GM19328 (cell line): ENCODE data around the gene NEDD4L.

Experiments used
- ATAC-seq: cut with Tn5 transposase; IDR thresholded peaks from one replicate; pipeline ENCODE4 v1.9.1; 2021; ENCODE audit warnings: mild to moderate bottlenecking, moderate library complexity; ENCODE audit not compliant: unreplicated experiment

Gene NEDD4L

DNA sequence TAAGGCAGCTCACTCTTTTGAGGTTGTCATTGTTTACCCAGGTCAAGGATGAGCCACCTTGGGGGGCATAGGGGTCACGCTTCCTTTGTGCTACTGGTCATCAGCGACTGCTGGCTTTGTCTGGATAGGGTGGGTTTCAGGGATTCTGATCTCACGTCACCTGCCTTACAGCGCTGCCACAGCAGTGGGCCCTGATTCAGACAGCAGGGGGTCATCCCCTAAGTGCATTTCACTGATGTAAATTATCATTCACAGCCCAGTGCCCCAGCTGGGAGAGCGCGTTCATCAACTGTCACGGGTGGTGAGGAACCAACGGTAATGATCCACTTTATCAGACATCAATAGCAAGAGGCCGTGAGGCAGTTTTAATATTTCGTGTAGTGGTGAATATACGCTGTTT lies 291.2 kb downstream of the NEDD4L start:
- ATAC-seq = no peak

- ATAC-seq = no peak
Measured at GRCh38 chr18:58335821-58336220, 291.8 kb downstream of the NEDD4L start.

- ATAC-seq = no peak
Measured at GRCh38 chr18:58336605-58337004, 292.6 kb downstream of the NEDD4L start.

DNA sequence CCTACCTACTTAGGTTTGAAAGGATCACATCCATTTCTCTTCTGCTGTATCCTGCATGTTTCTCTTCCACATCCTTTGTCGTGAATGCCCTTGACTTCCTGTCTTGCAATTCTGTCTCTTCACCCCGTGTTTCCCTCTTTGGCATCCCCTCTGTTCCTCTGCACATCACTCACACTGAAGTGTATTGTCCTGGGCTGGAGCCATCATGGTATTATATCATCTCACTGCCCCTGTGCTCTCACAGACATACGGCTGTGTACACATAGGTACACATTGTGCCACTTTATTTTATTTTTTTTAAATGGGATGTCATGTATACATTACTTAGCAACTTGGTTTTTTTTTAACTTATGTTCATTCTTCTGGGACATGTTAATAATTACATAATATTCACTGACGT lies 293.3 kb downstream of the NEDD4L start:
- no peak for ATAC-seq

GRCh38 chr18:58337686-58338085 lies 293.7 kb downstream of the NEDD4L start:
- ATAC-seq = no peak

GRCh38 chr18:58338141-58338540 lies 294.1 kb downstream of the NEDD4L start:
- ATAC-seq = no peak

DNA sequence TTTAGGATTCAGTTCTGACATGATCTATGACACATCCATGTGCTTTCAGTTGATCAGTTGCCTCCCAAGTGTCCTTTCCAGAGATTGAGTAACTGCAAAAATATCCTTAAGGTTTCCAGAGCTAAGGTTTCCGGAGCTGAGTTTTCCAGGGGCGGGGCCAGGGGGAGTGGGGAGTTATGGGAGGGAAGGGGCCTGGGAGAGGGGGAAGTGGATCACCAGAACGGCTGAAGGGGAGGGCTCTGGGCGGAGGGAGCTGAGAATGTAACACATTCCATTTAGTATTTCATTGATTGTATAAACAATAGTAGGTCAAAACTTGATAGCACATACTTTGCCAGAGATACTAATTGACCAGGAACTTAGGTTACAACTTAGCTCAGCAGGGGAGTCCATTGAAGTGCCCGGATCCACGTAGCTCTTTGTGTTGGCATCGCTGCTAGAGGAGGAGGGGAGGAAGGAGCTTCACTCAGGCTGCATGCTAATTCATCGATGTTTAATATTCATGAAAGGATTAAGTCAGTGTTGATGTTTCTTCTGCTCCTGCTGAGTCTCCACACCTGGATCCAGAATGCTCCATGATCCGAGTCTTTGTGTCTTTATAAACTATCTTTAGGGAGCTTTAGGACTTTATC lies 295.1 kb downstream of the NEDD4L start:
- no peak for ATAC-seq

- no peak for ATAC-seq
Measured at GRCh38 chr18:58339890-58340289, 295.9 kb downstream of the NEDD4L start.

DNA sequence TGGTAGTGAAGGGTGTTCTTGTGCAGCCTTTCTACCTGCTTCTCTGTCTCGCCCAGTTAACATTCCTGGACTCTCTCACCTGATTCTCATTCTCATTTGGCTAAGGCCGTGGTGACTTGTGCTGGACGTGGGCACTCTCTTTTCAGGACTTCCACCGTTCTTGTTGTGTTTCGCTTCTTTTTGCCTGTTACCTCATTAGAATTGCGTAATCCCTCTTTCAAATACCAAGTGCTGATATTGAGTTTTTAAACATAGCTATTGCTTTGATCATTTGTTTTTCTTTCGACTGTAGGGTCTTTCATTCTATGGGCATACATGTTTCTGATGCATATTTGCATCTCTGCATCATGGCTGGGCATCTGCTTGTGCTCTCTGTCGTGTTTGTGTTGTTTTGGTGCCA lies 297.9 kb downstream of the NEDD4L start:
- no peak for ATAC-seq

GRCh38 chr18:58344080-58344670 lies 300.1 kb downstream of the NEDD4L start:
- ATAC-seq = no peak

GRCh38 chr18:58344861-58345463 lies 300.9 kb downstream of the NEDD4L start:
- ATAC-seq = no peak

GRCh38 chr18:58345875-58346274 lies 301.8 kb downstream of the NEDD4L start:
- ATAC-seq = no peak

DNA sequence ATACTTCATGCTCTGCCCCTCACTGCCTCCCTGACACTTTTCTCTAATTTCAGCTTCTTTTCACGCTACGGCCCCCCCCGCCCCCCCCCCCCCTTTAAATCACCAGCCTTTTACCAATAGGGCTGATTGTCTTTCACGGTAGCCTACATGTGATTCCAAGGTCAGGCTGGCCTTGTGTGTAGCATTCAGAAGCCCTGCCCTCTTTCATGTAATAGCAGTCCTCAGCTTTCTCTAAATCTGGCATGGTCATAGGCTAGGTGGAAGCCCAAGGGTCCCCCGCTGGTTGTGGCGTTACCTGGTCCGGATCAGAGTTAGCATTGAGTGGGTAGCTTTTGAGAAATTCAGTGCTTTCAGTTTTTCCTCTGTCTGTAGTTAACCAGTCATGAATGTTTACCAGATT lies 303.1 kb downstream of the NEDD4L start:
- no peak for ATAC-seq

DNA sequence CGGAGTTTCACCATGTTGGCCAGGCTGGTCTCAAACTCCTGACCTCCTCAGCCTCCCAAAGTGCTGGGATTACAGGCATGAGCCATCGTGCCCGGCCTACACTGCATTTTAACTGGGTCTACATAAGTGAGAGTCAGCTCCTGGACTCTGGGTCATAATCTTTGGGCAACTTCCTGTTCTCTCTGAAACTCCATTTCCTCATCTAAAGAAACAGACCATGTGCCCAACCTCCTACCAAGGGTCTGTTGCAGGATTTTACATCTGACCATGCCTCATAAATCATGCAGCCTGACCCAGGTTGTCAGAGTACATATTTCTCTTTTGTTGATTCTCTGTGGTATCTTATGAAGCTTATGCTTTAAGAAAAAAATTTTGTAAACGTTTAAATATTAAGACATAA lies 304.5 kb downstream of the NEDD4L start:
- no peak for ATAC-seq

DNA sequence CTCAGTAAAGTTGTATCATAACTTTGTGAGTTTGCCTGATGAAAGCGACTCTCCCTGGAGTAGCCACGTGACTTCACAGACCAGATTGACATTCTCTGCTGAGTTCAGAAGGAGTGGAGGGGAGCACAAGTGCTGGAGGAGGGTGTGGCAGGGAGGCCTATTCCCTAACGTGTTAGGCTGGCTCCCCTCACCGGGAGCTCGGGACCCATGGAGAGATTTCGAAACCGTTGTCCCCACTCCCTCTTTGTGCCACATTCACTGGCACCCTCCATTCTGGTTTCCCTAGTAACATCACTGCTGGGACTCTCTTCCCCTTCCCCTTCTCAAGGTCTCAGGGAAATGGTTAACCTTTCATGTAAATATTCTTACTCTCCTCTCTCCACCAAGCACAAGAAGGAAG lies 304.9 kb downstream of the NEDD4L start:
- ATAC-seq = no peak

GRCh38 chr18:58349650-58350049 lies 305.6 kb downstream of the NEDD4L start:
- ATAC-seq = no peak

GRCh38 chr18:58350526-58350925 lies 306.5 kb downstream of the NEDD4L start:
- no peak for ATAC-seq

DNA sequence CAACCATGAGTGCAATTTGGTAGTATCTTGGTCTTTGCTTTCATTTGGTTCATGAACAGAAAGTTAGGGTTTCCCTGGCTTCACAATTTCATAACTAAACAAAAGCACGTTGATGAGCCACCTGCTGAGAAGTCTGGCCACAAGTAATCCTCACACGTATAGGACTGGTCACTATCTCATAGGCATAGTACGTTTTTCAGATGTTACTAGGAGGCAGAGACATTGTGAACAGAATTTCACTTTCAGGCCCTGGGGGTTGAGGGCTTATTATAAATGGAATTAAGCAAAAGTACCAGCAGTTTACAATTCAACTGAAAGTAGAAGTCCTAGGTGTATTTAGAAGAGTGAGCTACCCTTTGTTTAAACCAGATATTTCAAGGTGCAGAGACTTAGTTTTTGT lies 307.8 kb downstream of the NEDD4L start:
- no peak for ATAC-seq

DNA sequence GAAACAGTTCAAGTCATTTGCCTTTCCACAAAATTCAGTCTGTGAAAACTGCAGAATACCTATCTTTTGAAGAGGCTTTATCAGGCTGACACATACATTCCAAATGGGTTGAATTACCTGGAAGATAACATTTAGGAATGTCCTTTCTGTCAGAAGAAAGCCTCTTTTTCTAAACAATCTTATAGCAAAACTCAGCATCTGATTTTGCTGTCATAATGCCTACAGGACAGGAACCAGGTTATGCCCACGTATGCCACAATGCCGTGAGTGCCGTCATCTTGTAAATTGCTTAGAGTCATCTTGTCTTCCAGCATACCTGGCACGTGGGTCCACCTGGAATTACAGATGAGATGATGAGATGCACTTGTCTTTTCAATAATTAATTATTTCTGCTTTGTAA lies 309.6 kb downstream of the NEDD4L start:
- no peak for ATAC-seq

- ATAC-seq = no peak
Measured at GRCh38 chr18:58354051-58354450, 310.0 kb downstream of the NEDD4L start.

DNA sequence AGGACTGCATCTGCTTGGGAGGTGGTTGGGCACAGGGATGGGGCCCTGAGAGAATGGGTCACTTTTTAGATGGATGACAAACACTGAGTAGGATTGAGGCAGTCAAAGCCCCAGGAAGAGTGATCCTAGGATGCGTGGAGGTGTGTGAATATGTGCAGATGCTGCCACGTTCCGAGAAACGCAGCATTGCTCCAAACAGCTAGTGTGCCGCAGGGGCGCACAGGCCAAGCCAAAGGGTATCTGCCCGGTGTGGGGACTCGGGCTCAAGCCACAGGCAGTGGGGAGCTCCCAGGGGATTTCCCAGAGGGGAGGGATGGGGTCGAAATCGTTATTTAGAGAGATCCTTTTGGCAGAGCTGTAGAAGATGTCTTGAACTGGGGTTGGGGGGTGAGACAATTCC lies 310.8 kb downstream of the NEDD4L start:
- ATAC-seq = no peak

- ATAC-seq = no peak
Measured at GRCh38 chr18:58355243-58355642, 311.2 kb downstream of the NEDD4L start.

DNA sequence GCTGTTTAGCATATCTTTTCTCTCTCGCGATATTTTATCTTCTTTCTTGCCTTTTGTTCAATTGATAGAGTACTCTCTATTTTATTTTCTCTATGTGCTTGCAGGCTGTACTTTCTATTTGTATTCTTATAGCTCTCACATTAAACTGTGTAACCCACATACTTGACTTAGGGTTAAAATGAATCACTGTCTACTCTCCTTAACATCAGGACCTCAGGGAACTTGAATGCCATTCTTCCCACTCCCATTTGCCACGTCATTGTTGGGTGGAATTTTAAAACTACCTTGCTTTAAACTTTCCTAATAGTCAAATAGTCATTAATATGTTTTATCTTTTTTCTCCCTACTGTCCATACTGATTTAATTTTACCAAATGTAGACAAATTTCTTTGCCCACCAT lies 315.2 kb downstream of the NEDD4L start:
- ATAC-seq = no peak
